LNCaP clone FGC (cell line): ENCODE results near the gene COBL.

Experiments used
- DNase-seq: peaks from one replicate; pipeline ENCODE4 v3.0.0-alpha.2; 2011; ENCODE audit warnings: low read depth
- H3K4me3 ChIP-seq: 2 replicates; pipeline ENCODE4 v1.5.1; 2011; ENCODE audit warnings: mild to moderate bottlenecking, low read depth, low read length, control low read depth
- TF ChIP-seq, protein P1 (sequence below): IDR thresholded peaks from 2 replicates; pipeline ENCODE4 v1.5.1; 2012; ENCODE audit warnings: mild to moderate bottlenecking; ENCODE audit not compliant: control insufficient read depth, insufficient read depth; ENCODE audit errors: extremely low read depth

COBL gene

DNA sequence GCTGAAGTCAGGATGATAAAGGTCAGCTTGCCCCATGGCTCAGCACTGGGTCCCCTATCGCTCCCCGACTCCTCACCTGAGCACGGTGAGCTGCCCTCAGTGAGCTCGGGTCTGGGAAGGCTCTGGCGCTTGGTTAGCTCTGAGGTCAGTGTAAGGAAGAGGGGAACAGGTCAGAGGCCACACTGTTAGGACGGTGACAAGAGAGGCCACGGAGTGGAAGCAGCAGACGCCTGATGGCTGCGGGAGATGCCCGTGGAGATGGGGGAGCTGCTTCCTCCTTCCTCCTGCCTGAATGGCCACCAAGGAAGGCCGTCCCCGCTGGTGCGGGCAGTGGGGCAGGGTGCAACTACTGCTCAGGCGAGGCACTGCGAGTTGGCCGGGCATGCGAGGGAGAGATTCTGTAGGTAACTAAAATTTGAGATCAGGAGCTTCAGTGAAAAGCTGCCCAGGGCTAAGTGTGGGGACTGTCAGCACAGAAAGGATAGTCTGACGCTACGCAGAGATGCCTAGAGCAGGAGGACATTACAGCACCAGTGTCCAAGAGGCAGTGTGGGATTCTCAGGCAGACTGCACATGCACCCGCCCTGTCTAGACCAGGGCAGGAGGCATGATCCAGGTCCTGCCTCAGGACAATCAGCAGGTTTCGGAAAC, 302.6 kb downstream of the COBL start:
- no peak overlapping the region for H3K4me3 ChIP-seq
- TF ChIP-seq, protein P1, sequence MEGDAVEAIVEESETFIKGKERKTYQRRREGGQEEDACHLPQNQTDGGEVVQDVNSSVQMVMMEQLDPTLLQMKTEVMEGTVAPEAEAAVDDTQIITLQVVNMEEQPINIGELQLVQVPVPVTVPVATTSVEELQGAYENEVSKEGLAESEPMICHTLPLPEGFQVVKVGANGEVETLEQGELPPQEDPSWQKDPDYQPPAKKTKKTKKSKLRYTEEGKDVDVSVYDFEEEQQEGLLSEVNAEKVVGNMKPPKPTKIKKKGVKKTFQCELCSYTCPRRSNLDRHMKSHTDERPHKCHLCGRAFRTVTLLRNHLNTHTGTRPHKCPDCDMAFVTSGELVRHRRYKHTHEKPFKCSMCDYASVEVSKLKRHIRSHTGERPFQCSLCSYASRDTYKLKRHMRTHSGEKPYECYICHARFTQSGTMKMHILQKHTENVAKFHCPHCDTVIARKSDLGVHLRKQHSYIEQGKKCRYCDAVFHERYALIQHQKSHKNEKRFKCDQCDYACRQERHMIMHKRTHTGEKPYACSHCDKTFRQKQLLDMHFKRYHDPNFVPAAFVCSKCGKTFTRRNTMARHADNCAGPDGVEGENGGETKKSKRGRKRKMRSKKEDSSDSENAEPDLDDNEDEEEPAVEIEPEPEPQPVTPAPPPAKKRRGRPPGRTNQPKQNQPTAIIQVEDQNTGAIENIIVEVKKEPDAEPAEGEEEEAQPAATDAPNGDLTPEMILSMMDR, result no peak
- no peak for DNase-seq

DNA sequence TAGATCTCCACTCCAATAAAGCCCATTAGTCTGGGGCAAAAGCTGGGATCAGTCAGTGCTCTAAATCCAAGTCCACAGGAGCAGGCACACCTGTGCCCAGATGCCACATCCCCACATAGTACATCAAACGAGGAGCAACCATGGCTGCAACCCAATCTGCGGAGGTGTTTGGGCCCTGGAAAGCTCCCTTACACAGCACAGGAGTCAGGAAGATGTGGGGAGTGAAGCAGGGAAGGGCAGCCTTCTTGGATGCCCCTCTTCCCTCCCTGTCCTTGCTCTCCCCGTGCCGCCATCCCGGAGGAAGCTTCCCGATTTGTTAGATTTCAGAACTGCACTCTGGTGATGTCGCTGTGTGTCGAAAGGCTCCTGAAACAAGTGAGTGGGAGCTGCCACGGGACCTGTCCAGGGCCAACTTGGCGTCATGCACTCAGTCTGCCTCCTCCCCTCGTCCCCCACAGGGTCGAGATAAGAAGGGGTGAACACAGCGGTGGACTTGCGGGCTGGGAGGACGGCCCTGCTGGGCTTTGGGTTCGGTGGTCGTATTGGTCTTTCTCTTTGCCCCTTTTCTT, 303.3 kb downstream of the COBL start:
- no peak overlapping the region for H3K4me3 ChIP-seq
- TF ChIP-seq, protein P1, result no peak
- DNase-seq, result no peak

DNA sequence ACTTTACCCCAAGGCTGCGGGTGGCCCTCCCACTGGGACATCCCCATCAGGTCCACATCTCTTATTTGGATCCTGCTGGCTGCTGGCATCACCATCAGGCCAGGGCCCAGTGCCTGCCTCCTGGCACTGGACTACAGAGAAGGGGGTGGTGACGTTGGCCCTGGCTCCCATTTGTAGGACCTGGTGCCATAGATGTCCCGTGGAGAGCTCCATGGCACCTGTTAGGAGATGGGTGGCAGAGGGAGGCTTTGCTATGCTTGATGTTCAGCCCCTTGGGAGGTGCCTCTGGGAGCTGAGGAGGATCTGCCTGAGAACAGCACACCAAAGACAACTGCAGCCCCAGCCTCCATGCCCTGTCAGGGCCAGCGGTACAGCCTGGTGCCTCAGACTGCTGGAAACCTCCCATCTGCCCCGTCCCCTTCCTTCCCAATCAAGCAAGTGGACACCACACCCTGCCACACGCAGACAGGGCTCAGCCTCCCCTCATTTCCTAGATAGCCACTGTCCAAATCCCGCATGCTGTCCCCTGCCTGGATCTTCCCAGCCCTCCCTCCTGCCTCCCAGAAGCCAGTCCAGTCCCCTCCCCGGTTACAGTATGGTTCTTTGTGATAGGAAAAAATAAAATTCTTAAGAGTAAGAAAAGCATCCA, 303.9 kb downstream of the COBL start:
- DNase-seq, result no peak
- TF ChIP-seq, protein P1, result no peak
- H3K4me3 ChIP-seq, result no peak overlapping the region

DNA sequence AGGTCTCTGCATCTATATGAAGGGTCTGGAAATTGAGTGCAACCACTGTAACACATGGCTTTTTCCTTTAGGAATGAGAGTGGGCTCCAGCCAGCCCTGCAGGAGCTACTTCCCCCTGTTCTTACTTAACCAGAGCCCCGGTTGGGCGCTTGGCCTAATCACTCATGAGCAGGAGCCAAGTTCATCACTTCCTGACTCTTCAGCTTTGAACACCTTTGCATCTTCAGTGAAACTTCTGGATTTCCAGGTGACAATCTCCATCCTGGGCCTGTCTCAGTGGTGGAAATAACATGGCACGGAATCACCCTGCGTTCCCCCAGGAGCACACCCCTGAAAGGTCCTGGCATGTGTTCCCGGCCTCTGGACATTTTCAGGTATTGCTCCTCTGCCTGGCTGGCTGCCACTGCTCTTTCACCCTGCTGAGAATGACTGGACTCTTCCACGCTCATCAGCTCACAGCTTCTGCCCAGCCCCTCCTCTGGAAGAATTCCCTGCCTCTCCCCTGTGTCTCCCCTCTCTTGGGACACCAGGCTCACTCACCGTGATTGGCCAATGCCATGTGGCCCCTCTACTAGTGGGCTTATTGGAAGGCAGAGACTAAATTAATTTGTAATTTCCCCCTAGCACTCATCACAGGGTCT, 304.8 kb downstream of the COBL start:
- no peak for DNase-seq
- TF ChIP-seq, protein P1, result no peak
- no peak overlapping the region for H3K4me3 ChIP-seq

DNA sequence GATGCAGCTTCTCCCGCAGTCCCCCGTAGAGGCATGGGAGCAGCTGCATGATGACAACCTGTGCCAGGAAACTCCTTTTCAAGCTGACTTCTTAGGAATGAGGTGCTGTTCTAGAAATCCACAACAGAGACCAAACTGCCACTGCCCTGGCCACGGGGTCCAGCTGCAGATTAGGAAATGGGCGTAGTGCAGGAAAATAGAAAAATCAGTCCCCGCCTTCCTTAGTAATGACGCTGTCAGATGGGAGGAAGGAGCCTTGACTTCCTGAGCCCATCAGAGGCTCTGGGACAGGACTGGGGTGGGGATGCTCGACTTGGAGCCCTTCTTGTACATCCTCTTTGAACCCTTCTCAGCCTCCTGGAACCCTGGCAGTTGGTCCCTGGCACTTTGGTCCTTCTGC, 306.1 kb downstream of the COBL start:
- TF ChIP-seq, protein P1, result no peak
- no peak overlapping the region for H3K4me3 ChIP-seq
- no peak for DNase-seq

DNA sequence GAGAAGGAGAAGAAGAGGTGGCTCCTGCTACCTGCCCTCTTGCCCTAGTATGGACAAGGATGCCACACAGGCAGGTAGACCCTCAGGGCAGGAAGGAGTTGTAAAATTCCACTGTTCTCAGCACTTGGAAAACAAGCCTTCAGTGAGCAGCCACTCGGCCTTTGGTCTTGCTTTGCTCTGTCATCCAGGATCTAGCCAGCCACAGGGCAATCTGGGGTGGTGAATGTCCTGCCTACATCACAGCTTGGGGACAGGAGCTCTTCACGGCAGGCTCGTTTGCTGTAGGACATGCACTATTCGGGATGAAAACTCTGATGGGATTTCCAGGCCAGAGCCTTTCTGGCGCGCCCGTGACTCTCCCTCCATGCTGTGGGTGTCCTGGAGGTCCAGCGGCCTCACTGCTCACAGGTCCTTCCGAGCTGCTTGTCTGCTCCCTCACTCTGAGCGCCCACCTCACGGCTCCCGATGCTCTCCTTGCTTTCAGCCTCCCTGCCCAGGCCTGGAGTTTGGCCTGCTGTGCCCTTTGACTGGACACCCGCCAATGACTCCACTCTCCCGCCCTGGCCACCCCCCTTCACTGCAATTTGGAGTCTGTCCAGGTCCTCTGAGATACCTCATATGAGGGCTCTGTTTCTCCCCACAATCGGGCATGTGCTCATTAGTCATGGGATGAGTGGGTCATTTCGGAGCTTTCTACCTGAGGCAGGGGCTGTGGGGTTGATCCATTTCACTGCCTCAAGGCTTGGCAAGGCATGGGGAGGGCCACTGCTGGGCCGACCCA, 306.7 kb downstream of the COBL start:
- no peak overlapping the region for H3K4me3 ChIP-seq
- TF ChIP-seq, protein P1, result no peak
- no peak for DNase-seq
